Activated CD8-positive, alpha-beta memory T cell treated with anti-CD3 and anti-CD28 coated beads for 1 hour (primary cell): Measurements from ENCODE around the gene CACNA1H.
"Not testable (repeated sequence)": the region's sequence is repeated elsewhere in the genome, so short reads cannot be mapped to it uniquely, and the experiment has no call there.

ENCODE experiments used
- DNase-seq, 2 donors: peaks; one replicate each; pipeline ENCODE4 v3.0.0-alpha.2; 2020; ENCODE audit warnings: low read depth in 1 of 2; ENCODE audit errors: extremely low read depth in 1 of 2

Gene CACNA1H

GRCh38 chr16:1185460-1186207 is 32.7 kb downstream of the CACNA1H start:
- not testable (repeated sequence) for DNase-seq

GRCh38 chr16:1188432-1189189 is 35.7 kb downstream of the CACNA1H start:
- DNase-seq = peak in 1 of 2 donors; percentile 25

GRCh38 chr16:1189455-1189854 is 36.5 kb downstream of the CACNA1H start:
- no peak for DNase-seq

GRCh38 chr16:1190789-1191188 is 37.9 kb downstream of the CACNA1H start:
- not testable (repeated sequence) for DNase-seq

GRCh38 chr16:1192384-1193073 is 39.6 kb downstream of the CACNA1H start:
- DNase-seq = no peak

GRCh38 chr16:1193143-1193824 is 40.4 kb downstream of the CACNA1H start:
- DNase-seq = no peak

GRCh38 chr16:1193825-1194581 is 41.1 kb downstream of the CACNA1H start:
- DNase-seq = no peak

GRCh38 chr16:1194665-1195392 is 41.9 kb downstream of the CACNA1H start:
- DNase-seq = peak in 1 of 2 donors; percentile 10

- no peak for DNase-seq
Measured at GRCh38 chr16:1195393-1195666, 42.4 kb downstream of the CACNA1H start.

GRCh38 chr16:1196494-1196893 is 43.6 kb downstream of the CACNA1H start:
- no peak for DNase-seq

GRCh38 chr16:1197237-1197866 is 44.4 kb downstream of the CACNA1H start:
- no peak for DNase-seq

GRCh38 chr16:1198194-1198593 is 45.3 kb downstream of the CACNA1H start:
- no peak for DNase-seq

GRCh38 chr16:1198671-1199346 is 45.9 kb downstream of the CACNA1H start:
- DNase-seq = not testable (repeated sequence)

GRCh38 chr16:1199347-1200013 is 46.6 kb downstream of the CACNA1H start:
- no peak for DNase-seq

GRCh38 chr16:1200014-1200627 is 47.2 kb downstream of the CACNA1H start:
- DNase-seq = no peak

- DNase-seq = no peak
Measured at GRCh38 chr16:1201444-1201843, 48.5 kb downstream of the CACNA1H start.

- DNase-seq = no peak
Measured at GRCh38 chr16:1202274-1202673, 49.4 kb downstream of the CACNA1H start.

- DNase-seq = no peak
Measured at GRCh38 chr16:1204933-1205332, 52.0 kb downstream of the CACNA1H start.
